ENCODE data around the gene P3H1.
"Not testable (repeated sequence)": the region's sequence is repeated elsewhere in the genome, so short reads cannot be mapped to it uniquely, and the experiment has no call there.

DNA sequence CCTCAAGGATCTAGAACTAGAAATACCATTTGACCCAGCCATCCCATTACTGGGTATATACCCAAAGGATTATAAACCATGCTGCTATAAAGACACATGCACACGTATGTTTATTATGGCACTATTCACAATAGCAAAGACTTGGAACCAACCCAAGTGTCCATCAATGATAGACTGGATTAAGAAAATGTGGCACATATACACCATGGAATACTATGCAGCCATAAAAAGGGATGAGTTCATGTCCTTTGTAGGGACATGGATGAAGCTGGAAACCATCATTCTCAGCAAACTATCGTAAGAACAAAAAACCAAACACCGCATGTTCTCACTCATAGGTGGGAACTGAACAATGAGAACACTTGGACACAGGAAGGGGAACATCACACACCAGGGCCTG lies 48.0 kb upstream of the P3H1 start:
- not testable (repeated sequence) for TF ChIP-seq CTCF, EP300, POLR2AphosphoS5 (IDR thresholded peaks at IDR 0.05)

All from upper lobe of left lung (tissue), 4 donors.